GM19099 (cell line): Measurements from ENCODE around the gene NUMBL.

Experiments used
- POLR2A ChIP-seq: IDR thresholded peaks from 3 replicates; pipeline ENCODE4 v1.6.1; 2011; ENCODE audit warnings: low read depth; ENCODE audit not compliant: insufficient read length; ENCODE audit errors: extremely low read depth

NUMBL gene

DNA sequence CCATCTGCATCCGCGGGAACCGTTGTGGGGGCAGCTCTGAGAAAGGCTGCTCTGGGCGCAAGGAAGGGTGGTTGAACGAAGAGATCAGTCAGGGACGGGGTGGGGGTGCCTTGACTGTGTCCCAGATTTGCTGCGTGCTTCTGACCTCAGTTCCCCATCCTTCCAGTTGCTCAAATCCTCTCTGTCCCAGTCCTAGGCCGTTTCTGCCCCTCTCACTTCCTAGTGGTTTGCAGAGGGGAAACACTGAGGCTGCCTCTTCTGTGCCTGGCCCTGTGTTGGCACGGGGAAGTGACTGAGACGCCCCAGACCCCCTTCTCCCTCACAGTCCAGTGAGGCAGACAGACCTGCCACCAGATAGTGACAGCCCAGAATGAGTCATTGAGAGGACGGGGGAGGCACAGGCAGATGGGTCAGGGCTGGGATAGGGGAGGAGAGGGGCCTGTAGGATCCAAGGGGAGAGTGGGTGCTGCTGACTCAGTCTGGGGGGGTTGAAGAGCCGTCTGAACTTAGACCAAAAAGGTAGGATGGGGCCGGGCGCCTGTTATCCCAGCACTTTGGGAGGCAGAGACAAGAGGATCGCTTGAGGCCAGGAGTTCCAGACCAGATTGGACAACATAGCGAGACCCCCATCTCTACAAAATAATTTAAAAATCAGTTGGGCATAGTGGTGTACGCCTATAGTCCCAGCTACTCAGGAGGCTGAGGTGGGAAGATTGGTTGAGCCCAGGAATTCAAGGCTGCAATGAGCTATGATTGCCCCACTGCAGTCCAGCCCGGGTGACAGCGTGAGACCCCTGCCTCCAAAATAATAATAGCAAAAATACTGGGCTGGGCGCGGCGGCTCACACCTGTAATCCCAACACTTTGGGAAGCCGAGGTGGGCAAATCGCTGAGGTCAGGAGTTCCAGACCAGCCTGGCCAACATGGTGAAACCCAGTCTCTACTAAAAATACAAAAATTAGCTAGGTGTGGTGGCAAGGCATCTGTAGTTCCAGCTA is 26.5 kb downstream of the NUMBL start:
- TF ChIP-seq POLR2A = no peak

DNA sequence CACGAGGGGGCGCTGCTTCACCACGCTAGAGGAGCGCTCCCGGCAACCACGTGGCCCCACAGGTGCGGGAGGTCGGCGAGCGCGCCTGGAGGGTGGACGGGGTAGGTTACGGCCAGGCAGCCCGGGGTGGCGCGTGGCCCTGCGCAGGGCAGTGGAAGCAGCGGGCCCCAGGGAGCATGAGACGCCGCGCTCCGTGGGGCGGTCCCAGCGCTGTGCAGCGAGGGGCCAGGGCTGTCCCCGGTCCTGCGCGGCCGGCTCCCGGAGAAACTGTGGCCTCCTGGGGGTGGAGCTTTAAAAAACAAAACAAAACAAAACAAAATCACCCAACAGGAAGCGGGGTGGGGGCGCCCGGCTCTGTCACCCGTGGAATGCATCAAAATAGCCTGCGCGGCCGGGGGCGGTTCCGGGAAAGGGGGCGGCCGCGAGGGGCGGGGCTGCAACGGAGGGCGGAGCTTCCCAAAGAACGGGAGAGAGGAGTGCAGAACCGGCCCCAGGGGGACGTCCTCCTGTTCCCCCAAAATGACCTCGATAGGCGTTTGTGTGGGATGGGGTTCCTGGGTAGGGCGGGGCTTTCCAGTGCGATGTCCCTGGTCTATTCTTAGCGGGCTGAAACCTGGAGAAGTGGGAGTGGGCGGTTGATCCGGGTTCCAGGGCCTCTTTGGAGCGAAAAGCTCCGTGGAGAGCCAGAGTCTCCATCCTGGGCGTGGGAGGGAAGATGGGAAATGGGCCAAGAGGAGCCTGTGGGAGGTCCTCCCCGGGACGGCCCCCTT is 27.3 kb downstream of the NUMBL start:
- peak; percentile 39 for TF ChIP-seq POLR2A

DNA sequence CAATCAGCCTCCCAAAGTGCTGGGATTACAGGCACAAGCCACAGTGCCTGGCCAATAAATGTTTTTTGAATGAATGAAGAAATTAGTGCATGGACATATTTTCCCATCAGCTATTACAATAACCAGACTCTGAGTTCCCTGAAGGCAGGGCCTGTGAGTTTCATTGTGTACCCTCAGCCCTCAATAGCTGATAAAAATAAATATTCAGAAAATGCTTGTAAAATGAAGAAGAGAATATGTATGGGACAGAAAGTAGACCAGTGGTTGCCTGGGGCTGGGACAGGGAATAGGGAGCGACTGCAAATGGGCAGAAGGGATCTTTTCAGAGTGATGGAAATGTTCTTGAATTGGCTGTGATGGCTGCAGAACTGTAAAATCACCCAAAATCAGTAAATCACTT is 28.8 kb downstream of the NUMBL start:
- TF ChIP-seq POLR2A = no peak

DNA sequence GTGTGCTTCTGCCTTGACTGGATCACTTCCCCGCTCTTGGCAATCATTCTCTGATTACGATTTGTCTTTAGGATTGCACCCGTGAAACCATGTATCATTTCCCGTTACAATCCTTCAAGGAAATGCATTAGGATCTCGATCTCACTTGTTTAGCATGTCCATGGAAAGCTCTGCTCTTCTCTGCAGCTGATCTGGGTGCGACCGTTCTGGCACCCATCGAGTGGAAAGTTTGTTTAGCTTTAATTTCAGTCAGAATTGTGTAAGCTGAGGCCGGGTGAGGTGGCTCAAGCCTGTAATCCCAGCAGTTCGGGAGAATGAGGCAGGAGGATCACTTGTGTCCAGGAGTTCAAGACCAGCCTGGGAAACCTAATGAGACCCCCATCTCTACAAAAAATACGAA is 30.9 kb downstream of the NUMBL start:
- TF ChIP-seq POLR2A = no peak

DNA sequence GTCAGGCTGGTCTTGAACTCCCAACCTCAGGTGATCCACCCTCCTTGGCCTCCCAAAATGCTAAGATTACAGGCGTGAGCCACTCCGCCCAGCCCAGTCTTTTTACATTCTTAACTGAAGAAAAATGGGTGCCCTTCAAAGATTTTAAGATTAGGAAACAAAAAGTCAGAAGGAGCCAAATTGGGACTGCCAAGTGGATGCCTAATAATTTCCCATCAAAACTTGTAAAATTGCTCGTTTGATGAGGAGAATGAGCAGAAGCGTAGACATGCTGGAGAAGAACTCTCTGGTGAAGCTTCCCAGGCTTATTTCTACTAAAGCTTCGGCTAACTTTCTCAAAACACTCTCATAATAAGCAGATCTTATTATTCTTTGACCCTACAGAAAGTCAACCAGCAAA is 31.3 kb downstream of the NUMBL start:
- TF ChIP-seq POLR2A = no peak

DNA sequence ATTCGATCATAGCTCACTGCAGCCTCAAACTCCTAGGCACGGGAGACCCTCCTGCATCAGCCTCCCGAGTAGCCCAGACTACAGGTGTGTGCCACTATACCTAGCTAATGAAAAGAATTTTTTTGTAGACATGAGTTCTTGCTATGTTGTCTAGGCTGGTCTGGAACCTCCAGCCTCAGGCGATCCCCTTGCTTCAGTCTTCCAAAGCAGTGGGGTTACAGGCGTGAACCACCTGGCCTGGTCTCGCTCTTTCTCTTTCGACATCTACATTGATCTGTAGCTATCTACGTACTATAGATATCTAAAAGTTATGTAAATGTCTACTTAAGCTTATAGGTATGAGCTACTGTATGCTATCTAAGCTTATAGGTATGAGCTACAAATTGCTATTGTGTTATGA is 32.4 kb downstream of the NUMBL start:
- TF ChIP-seq POLR2A = no peak

DNA sequence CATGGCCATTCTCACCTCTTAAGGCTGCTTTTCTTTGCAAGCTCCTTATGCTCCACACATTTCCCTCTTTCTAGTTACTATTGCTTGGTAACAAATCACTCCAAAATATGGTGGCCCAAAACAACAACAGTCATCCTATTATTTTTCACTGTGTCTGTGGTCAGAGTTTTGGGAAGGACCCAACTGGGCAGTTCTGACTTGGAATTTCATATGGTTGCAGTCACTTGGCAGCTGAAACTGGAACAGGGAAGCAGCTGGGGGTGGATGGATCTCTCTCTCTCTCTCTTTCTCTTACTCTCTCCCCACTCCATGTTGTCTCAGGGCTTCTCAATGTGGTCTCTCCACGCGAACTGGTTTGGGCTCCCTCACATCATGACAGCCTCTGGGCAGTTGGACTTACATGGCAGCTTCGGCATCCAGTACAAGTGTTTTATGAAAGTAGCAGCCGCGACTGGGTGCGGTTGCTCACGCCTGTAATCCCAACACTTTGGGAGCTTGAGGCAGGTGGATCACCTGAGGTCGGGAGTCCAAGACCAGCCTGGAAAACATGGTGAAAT is 39.6 kb downstream of the NUMBL start:
- TF ChIP-seq POLR2A = no peak

DNA sequence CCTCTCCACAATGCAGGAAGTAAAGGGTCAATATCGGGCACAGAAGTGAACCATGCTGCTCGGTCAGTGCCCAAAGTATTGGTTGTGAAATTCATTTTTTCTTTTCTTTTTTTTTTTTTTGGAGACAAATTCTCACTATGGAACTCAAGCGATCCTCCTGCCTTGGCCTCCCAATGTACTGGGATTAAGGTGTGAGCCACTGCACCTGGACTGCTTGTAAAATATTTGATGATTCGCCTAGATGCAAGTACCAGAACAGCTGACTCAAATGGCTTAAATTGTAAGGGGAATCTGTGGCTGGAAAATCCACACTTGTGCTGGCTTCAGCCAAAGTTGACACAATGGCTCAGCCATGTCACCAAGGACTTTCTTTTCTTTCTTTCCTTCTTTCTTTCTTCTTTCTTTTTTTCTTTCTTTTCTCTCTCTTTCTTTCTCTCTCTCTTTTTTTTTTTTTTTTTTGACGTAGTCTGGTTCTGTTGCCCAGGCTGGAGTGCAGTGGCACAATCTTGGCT is 43.7 kb downstream of the NUMBL start:
- no peak for TF ChIP-seq POLR2A

DNA sequence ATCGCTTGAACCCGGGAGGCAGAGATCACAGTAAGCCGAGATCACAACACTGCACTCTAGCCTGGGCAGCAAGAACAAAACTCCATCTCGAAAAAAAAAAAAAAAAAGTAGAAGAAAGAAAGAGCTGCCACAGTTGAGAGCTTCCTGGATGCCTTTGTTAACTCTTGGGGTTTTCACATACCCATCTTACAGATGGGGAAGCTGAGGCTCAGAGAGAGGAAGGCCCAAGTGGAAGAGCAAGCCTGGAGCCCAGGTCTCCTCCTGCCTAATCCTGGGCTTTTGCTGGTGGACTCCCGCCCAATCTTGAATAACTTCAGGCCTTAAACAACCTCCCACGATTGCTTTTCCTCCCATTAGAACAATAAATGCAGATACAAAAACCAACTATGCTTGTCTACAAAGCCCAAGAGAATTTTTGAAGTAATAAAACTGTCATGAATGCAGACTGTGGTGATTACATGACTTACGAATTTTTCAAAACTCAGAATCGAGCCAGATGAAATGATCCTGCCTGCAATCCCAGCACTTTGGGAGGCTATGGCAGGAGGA is 47.6 kb downstream of the NUMBL start:
- TF ChIP-seq POLR2A = no peak

DNA sequence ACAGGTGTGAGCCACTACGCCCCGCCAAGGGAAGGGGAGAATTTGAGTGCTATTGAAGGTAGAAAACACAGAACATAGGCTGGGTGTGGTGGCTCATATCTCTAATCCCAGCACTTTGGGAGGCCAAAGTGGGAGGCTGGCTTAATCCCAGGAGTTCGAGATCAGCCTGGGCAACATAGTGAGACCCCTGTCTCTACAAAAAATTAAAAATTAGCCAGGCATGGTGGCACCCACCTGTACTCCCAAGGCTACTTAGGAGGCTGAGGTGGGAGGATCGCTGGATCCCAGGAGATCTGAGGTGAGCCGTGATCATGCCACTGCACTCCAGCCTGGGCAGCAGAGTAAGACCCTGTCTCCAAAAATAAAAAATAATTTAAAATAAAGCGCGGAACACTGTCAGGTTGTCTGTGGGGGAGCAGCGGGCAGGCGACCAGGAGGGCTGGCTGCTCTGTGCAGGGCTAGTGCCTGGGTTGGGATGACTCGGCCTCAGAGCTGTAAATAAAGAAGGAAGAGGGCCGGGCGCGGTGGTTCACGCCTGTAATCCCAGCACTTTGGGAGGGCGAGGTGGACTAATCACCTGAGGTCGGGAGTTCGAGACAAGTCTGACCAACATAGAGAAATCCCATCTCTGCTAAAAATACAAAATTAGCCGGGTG is 48.3 kb downstream of the NUMBL start:
- no peak for TF ChIP-seq POLR2A

DNA sequence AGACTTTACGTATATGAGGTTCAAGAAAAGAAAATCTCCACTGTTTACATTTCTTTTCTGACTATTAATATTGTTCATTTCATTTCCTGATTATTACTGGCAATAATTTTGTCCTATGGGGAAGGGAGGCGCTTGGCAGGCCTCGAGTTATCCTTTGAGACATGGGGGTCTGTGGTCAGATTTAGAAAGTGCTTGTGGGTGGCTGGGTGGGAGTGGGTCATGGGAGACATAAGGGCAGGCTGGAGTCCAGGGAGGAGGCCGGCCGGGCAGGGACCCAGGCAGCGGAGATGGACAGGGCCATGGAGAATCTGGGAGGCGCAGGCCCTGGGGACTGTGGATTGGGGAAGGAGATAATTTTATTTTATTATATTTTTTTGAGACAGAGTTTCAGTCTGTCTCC is 49.2 kb downstream of the NUMBL start:
- no peak for TF ChIP-seq POLR2A

DNA sequence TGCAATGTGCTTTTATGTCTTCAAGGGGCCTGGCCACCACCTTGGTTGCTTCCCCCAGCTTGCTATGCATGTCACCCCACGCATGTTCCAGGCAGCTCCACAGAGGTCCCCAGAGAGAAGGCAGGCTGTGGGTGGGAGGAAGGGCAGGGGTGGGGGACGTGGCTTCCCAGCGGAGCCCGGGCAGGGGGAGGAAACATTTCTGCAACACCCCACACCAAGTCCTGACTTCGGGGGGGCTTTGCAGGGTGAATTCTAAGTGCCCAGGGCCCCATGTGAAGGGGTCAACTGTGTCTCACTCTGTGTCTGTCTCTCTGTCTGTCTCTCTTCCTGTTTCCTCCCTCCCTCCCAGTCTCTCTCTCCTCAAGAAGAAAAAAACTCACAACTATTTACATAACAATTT is 49.7 kb downstream of the NUMBL start:
- TF ChIP-seq POLR2A = no peak

DNA sequence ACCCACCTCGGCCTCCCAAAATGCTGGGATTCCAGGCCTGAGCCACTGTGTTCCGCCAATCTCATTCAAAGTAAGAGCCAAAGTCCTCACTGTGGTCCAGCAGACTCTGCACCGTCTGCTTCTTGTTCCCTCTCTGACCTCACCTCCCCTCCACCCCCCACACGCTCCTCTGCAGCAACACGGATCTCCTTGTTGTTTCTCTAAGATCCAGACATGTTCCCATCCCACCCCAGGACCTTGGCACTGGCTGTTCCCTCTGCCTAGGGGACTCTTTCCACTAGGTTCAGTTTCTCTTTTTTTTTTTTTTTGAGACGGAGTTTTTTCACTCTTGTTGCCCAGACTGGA is 50.8 kb downstream of the NUMBL start:
- TF ChIP-seq POLR2A = no peak

DNA sequence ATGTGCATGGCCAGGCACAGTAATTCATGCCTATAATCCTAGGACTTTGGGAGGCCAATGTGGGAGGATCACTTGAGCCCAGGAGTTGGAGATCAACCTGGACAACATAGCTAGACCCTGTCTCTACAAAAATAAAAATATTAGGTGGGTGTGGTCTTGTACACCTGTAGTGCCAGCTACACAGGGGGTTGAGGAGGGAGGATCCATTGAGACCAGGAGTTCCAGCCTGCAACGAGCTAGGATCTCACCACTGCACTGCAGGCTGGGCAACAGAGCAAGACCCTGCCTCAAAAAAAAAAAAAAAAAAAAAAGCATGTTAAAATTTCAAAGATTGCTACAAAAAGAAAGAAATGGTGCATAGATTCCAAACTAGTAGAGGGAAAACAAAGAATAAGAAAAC is 52.1 kb downstream of the NUMBL start:
- no peak for TF ChIP-seq POLR2A

DNA sequence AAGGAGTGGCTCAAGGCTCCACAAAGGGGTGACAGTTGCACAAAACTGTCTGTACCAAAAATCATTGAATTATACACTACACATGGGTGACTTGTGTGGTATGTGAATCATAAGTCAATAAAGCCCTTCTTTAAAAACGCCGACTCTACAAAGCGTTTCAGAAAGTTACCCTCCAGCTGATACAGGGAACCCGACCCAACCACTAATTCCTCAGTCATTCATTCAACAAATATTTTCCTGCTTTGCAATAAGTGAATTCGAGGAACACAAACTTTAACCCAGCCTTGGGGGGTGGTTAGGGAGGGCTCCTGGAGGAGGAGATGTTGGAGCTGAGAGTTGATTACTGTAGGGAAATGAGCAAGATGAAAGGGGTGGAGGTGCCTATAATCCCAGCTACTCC is 57.2 kb downstream of the NUMBL start:
- TF ChIP-seq POLR2A = no peak
